H1 (cell line): ENCODE data around the gene ADGRA3. TPM values are rescaled to one million over a fixed set of nuclear protein-coding genes. Genes with fewer than 3 reads are reported as not detected.

Experiments used
- CTCF ChIA-PET: fragments of 300-600 bp; sonication (Branson Sonifier 250); formaldehyde crosslinking; loops from one replicate; lab custom pipeline; 2021; ENCODE audit not compliant: partially characterized antibody; lab: Charles Lee
- POLR2A ChIA-PET: fragments of 300-600 bp; sonication (Branson Sonifier 250); formaldehyde crosslinking; loops from one replicate; lab custom pipeline; 2021; ENCODE audit warnings: inconsistent platforms; ENCODE audit not compliant: partially characterized antibody; lab: Charles Lee
- DNase-seq, 2 experiments: peaks; one replicate each; pipeline versions ENCODE4 v3.0.0 to v3.0.0-alpha.2; 2010 to 2022; ENCODE audit warnings: low spot score in 2 of 2, low read depth in 1 of 2, mixed read lengths in 1 of 2
- FAIRE-seq: peaks from 2 replicates; lab custom pipeline; 2011; peaks lifted over from hg19 to GRCh38; lab: Jason Lieb, UNC
- H2AFZ ChIP-seq: 2 replicates; pipeline ENCODE4 v1.8.1; 2012; ENCODE audit warnings: low read length, inconsistent platforms
- H2AK5ac ChIP-seq: 2 replicates; pipeline ENCODE4 v1.6.1; 2013; ENCODE audit warnings: low read depth, low read length
- H2BK120ac ChIP-seq: replicated peaks from 2 replicates; pipeline ENCODE3; 2013; ENCODE audit warnings: low read depth, low read length, inconsistent platforms
- H2BK12ac ChIP-seq: 2 replicates; pipeline ENCODE4 v1.6.1; 2013; ENCODE audit warnings: low read depth, low read length
- H2BK15ac ChIP-seq: 2 replicates; pipeline ENCODE4 v1.6.1; 2013; ENCODE audit warnings: low read length
- H2BK20ac ChIP-seq: 2 replicates; pipeline ENCODE4 v1.6.1; 2013; ENCODE audit warnings: low read length
- H2BK5ac ChIP-seq: 2 replicates; pipeline ENCODE4 v1.6.1; 2013; ENCODE audit warnings: low read depth, low read length
- H3K14ac ChIP-seq: 2 replicates; pipeline ENCODE4 v1.6.1; 2013; ENCODE audit warnings: inconsistent platforms; ENCODE audit not compliant: insufficient read length
- H3K18ac ChIP-seq: 2 replicates; pipeline ENCODE4 v1.6.1; 2013; ENCODE audit warnings: low read length; ENCODE audit errors: extremely low read depth
- H3K23ac ChIP-seq: 2 replicates; pipeline ENCODE4 v1.6.1; 2013; ENCODE audit warnings: inconsistent platforms; ENCODE audit not compliant: insufficient read length
- H3K23me2 ChIP-seq: 2 replicates; pipeline ENCODE4 v1.6.1; 2013; ENCODE audit warnings: low read depth, low read length
- H3K27ac ChIP-seq: 2 replicates; pipeline ENCODE4 v1.6.1; 2011; ENCODE audit warnings: low read depth, low read length, inconsistent platforms
- H3K27me3 ChIP-seq, 4 experiments: replicated peaks in 1 of 4; 1 replicate in 1 of 4; 2 replicates in 3 of 4; pipeline versions ENCODE4 v1.6.1 to v1.8.1; 2011 to 2013; ENCODE audit warnings: low read length in 3 of 4, mild to moderate bottlenecking in 3 of 4, inconsistent platforms in 2 of 4, mixed read lengths in 2 of 4, moderate library complexity in 1 of 4; ENCODE audit not compliant: control insufficient read depth in 3 of 4, insufficient read depth in 3 of 4; ENCODE audit errors: extremely low read depth in 1 of 4
- H3K36me3 ChIP-seq, 4 experiments: 2 replicates each; pipeline versions ENCODE4 v1.6.1 to v1.8.1; 2011 to 2013; ENCODE audit warnings: mild to moderate bottlenecking in 4 of 4, low read length in 3 of 4, moderate library complexity in 2 of 4, control low read depth in 1 of 4, inconsistent platforms in 1 of 4; ENCODE audit not compliant: insufficient read depth in 4 of 4, control insufficient read depth in 2 of 4
- H3K4ac ChIP-seq: replicated peaks from 2 replicates; pipeline ENCODE3; 2013; ENCODE audit warnings: low read length, low read depth, mixed read lengths, inconsistent platforms; ENCODE audit not compliant: insufficient read length
- H3K4me1 ChIP-seq, 4 experiments: replicated peaks in 1 of 4; 1 replicate in 1 of 4; 2 replicates in 3 of 4; pipeline versions ENCODE4 v1.6.1 to v1.8.1; 2011 to 2013; ENCODE audit warnings: low read length in 3 of 4, inconsistent platforms in 2 of 4, mixed read lengths in 1 of 4; ENCODE audit not compliant: insufficient read depth in 4 of 4, control insufficient read depth in 3 of 4
- H3K4me2 ChIP-seq, 2 experiments: 2 replicates each; pipeline versions ENCODE4 v1.6.1 to v1.8.1; 2011 to 2013; ENCODE audit warnings: low read depth in 2 of 2, low read length in 2 of 2, control low read depth in 1 of 2, inconsistent platforms in 1 of 2, mild to moderate bottlenecking in 1 of 2; ENCODE audit not compliant: insufficient read depth in 1 of 2
- H3K4me3 ChIP-seq, 4 experiments: fragments of 200-600, 300-600 bp in 1 of 4; sonication (generic), shearing (Covaris generic), sonication (Bioruptor Twin) in 1 of 4; 2 replicates each; pipeline versions ENCODE4 v1.5.1 to v1.8.1; 2011 to 2016; ENCODE audit warnings: low read length in 4 of 4, low read depth in 3 of 4, control low read depth in 2 of 4, inconsistent platforms in 2 of 4, mild to moderate bottlenecking in 2 of 4, mixed read lengths in 1 of 4, moderate library complexity in 1 of 4; ENCODE audit not compliant: insufficient read depth in 2 of 4; ENCODE audit errors: extremely low read depth in 1 of 4
- H3K56ac ChIP-seq: replicated peaks from 2 replicates; pipeline ENCODE3; 2013; ENCODE audit warnings: low read depth, mild to moderate bottlenecking, mixed read lengths, low read length, inconsistent platforms; ENCODE audit not compliant: insufficient read length
- H3K79me1 ChIP-seq: 2 replicates; pipeline ENCODE4 v1.6.1; 2013; ENCODE audit warnings: low read depth, low read length, control low read depth
- H3K79me2 ChIP-seq, 2 experiments: 2 replicates each; pipeline versions ENCODE4 v1.6.1 to v1.8.1; 2012 to 2013; ENCODE audit warnings: low read length in 2 of 2, mild to moderate bottlenecking in 2 of 2, inconsistent platforms in 1 of 2; ENCODE audit not compliant: insufficient read depth in 2 of 2, control insufficient read depth in 1 of 2
- H3K9ac ChIP-seq, 4 experiments: replicated peaks in 1 of 4; 1 replicate in 1 of 4; 2 replicates in 3 of 4; pipeline versions ENCODE4 v1.6.1 to v1.8.1; 2011 to 2013; ENCODE audit warnings: low read depth in 3 of 4, low read length in 3 of 4, control low read depth in 2 of 4, mild to moderate bottlenecking in 2 of 4, moderate library complexity in 2 of 4, inconsistent platforms in 1 of 4; ENCODE audit errors: extremely low read depth in 1 of 4
- H3K9me3 ChIP-seq, 2 experiments: 2 replicates each; pipeline versions ENCODE4 v1.6.1 to v1.8.1; 2012 to 2013; ENCODE audit warnings: mild to moderate bottlenecking in 2 of 2, moderate library complexity in 2 of 2, control low read depth in 1 of 2, inconsistent platforms in 1 of 2, low read depth in 1 of 2, low read length in 1 of 2, mixed read lengths in 1 of 2; ENCODE audit not compliant: insufficient read depth in 2 of 2
- H4K20me1 ChIP-seq, 2 experiments: replicated peaks in 1 of 2; 2 replicates each; pipeline versions ENCODE3 to v1.8.1; 2011 to 2013; ENCODE audit warnings: inconsistent platforms in 2 of 2, low read length in 2 of 2, mild to moderate bottlenecking in 1 of 2; ENCODE audit not compliant: insufficient read depth in 2 of 2, control insufficient read depth in 1 of 2
- H4K5ac ChIP-seq: 2 replicates; pipeline ENCODE4 v1.6.1; 2013; ENCODE audit warnings: low read length, low read depth, mixed read lengths, inconsistent platforms; ENCODE audit not compliant: insufficient read length
- H4K8ac ChIP-seq: 2 replicates; pipeline ENCODE4 v1.8.0; 2013; ENCODE audit warnings: mild to moderate bottlenecking, moderate library complexity, low read length, inconsistent platforms; ENCODE audit not compliant: insufficient read depth; ENCODE audit errors: extremely low read depth
- H4K91ac ChIP-seq: replicated peaks from 2 replicates; pipeline ENCODE3; 2013; ENCODE audit warnings: low read length, mixed read lengths, inconsistent platforms; ENCODE audit not compliant: insufficient read length
- CTBP2 ChIP-seq: IDR thresholded peaks from 2 replicates; pipeline ENCODE4 v1.7.0; 2011; ENCODE audit warnings: borderline replicate concordance, mild to moderate bottlenecking, moderate library complexity, mixed read lengths, low read length; ENCODE audit not compliant: insufficient read depth, insufficient read length
- KDM4A ChIP-seq: IDR thresholded peaks from one replicate; pipeline ENCODE4 v1.7.1; 2012; ENCODE audit warnings: low read depth, mild to moderate bottlenecking, moderate library complexity, low read length, inconsistent platforms; ENCODE audit not compliant: severe bottlenecking
- MAFK ChIP-seq: IDR thresholded peaks from 2 replicates; pipeline ENCODE4 v1.6.1; 2012; ENCODE audit warnings: low read depth, mild to moderate bottlenecking, improper control_type of control experiment, low read length
- NRF1 ChIP-seq: IDR thresholded peaks from 2 replicates; pipeline ENCODE4 v1.6.1; 2011; ENCODE audit warnings: mild to moderate bottlenecking, low read depth, low read length, improper control_type of control experiment
- POLR2A ChIP-seq, 2 experiments: IDR thresholded peaks; 1 replicate in 1 of 2; 2 replicates in 1 of 2; pipeline ENCODE4 v1.6.1; 2011; ENCODE audit warnings: low read depth in 2 of 2, low read length in 2 of 2, mild to moderate bottlenecking in 2 of 2; ENCODE audit errors: control extremely low read depth in 1 of 2
- RBBP5 ChIP-seq: IDR thresholded peaks from 2 replicates; pipeline ENCODE4 v1.7.1; 2012; ENCODE audit warnings: low read depth, mild to moderate bottlenecking, inconsistent platforms, low read length, moderate library complexity, borderline replicate concordance
- SAP30 ChIP-seq: fragments of 300-600 bp; sonication (generic); IDR thresholded peaks from 2 replicates; pipeline ENCODE4 v1.7.1; 2012; ENCODE audit warnings: low read length, moderate library complexity, mild to moderate bottlenecking, inconsistent platforms; ENCODE audit not compliant: insufficient read depth, insufficient replicate concordance
- SP4 ChIP-seq: IDR thresholded peaks from 2 replicates; pipeline ENCODE4 v1.6.1; 2012; ENCODE audit warnings: low read length, inconsistent platforms
- TBP ChIP-seq: IDR thresholded peaks from 2 replicates; pipeline ENCODE4 v1.6.1; 2011; ENCODE audit warnings: low read depth, low read length, improper control_type of control experiment
- TEAD4 ChIP-seq: IDR thresholded peaks from 2 replicates; pipeline ENCODE4 v1.6.1; 2012; ENCODE audit warnings: low read depth, low read length, inconsistent platforms, mixed read lengths
- ZNF274 ChIP-seq: IDR thresholded peaks from 2 replicates; pipeline ENCODE4 v1.7.0; 2012; ENCODE audit warnings: low read length, borderline replicate concordance; ENCODE audit errors: extremely low read depth
- polyA plus RNA-seq, 7 experiments: library from polyadenylated mRNA; depleted of rRNA in 3 of 7; stranded (reverse) in 5 of 7; unstranded in 2 of 7; fragments of >200 nt in 5 of 7; fragments of 200-250 nt in 2 of 7; gene quantifications; 1 replicate in 5 of 7; 2 replicates in 1 of 7; 4 replicates in 1 of 7; pipeline versions ENCODE4 v1.2.1 to v1.2.3, GENCODE V29; 2011 to 2013; ENCODE audit warnings: missing spikeins in 2 of 7, mixed read lengths in 2 of 7
- total RNA-seq: library from RNA; stranded (reverse); fragmentation: NEBNext Ultra II Directional; extraction: Animal tissue kit (Norgen Biotek cat#: 25700); gene quantifications from 2 replicates; pipeline ENCODE4 v1.2.1, GENCODE V29; 2021
- TF ChIP-seq, protein P1 (sequence below), 3 experiments: IDR thresholded peaks; 1 replicate in 2 of 3; 2 replicates in 1 of 3; pipeline versions ENCODE4 v1.5.1 to v1.6.1; 2011; ENCODE audit warnings: low read length in 3 of 3, mild to moderate bottlenecking in 3 of 3, inconsistent platforms in 2 of 3, low read depth in 1 of 3, moderate library complexity in 1 of 3; ENCODE audit not compliant: insufficient read depth in 1 of 3; ENCODE audit errors: control extremely low read depth in 1 of 3
- TF ChIP-seq, protein P2 (sequence below): IDR thresholded peaks from 2 replicates; pipeline ENCODE4 v1.6.1; 2012; ENCODE audit warnings: inconsistent platforms

ADGRA3 gene
- total and polyA plus RNA-seq, 2 of the 8 experiments (the other 6 are each of a cell fraction or from before 2014, with no cell fraction given) = 31.5 to 63.0 TPM

DNA sequence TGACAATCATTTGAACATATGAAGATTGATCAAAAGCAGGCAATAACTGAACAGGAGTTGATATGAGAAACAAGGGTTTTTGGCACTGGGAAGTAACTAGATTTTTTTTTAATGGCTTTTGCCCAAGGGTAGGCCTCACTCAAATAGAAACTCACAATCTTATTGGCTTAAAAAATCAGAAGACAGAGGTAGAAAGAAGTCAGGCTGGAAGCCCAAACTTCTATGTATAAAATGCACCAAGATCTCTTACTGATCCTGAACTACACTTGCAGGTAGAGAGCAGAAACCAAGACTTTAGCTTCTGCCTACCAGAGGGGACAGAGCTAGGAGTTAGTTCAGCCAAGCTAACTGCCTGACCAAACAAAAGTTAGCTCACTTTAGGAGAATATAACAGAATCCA lies 74.9 kb downstream of the ADGRA3 start:
- Histone ChIP-seq H4K20me1 (peaks cover 0 to 1% of the 10 kb centered on the region in 2 experiments), H3K14ac (no peak overlapping the region), H3K36me3 (peaks cover 2 to 57% (median 21%) of the 10 kb centered on the region in 4 experiments; a peak in 7 of 8 replicates), H3K4me3 (no peak overlapping the region), H3K79me2 (no peaks in the 10 kb centered on the region), H2AK5ac (no peak overlapping the region), H3K79me1 (no peaks in the 10 kb centered on the region), H2BK20ac (no peak overlapping the region), H2BK15ac (no peak overlapping the region), H3K18ac (no peak overlapping the region), H3K23me2 (no peaks in the 10 kb centered on the region), H3K23ac (no peak overlapping the region), H4K5ac (no peak overlapping the region), H3K27me3 (no peaks in the 10 kb centered on the region), H2AFZ (no peak overlapping the region), H3K4ac (no peak overlapping the region), H2BK120ac (no peak overlapping the region), H2BK5ac (no peak overlapping the region), H3K27ac (no peak overlapping the region), H3K4me1 (peaks cover 0 to 2% (median 0%) of the 10 kb centered on the region in 4 experiments; a peak in 1 of 7 replicates), H3K4me2 (no peak overlapping the region), H3K56ac (no peak overlapping the region), H2BK12ac (no peak overlapping the region), H3K9ac (no peak overlapping the region), H4K91ac (no peak overlapping the region), H4K8ac (no peak overlapping the region), H3K9me3 (no peaks in the 10 kb centered on the region)
- no peak for FAIRE-seq
- CTCF ChIA-PET = interaction anchor here (0.7 to 1.7 kb wide), 4 partner anchors 13 to 651 kb away, joined by 3 to 9 read pairs (median 4); no protein-coding TSS in a partner anchor
- POLR2A ChIA-PET = no interaction called here
- no peak for DNase-seq
- no peak for TF ChIP-seq SAP30
- TF ChIP-seq, protein P1, sequence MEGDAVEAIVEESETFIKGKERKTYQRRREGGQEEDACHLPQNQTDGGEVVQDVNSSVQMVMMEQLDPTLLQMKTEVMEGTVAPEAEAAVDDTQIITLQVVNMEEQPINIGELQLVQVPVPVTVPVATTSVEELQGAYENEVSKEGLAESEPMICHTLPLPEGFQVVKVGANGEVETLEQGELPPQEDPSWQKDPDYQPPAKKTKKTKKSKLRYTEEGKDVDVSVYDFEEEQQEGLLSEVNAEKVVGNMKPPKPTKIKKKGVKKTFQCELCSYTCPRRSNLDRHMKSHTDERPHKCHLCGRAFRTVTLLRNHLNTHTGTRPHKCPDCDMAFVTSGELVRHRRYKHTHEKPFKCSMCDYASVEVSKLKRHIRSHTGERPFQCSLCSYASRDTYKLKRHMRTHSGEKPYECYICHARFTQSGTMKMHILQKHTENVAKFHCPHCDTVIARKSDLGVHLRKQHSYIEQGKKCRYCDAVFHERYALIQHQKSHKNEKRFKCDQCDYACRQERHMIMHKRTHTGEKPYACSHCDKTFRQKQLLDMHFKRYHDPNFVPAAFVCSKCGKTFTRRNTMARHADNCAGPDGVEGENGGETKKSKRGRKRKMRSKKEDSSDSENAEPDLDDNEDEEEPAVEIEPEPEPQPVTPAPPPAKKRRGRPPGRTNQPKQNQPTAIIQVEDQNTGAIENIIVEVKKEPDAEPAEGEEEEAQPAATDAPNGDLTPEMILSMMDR (IDR thresholded peaks at IDR 0.05; ENCODE audit: control extremely low read depth in 1 of 3, insufficient read depth in 1 of 3, low read depth in 1 of 3, low read length in 3 of 3) = no peak
- no peak for TF ChIP-seq MAFK
- TF ChIP-seq POLR2A (IDR thresholded peaks at IDR 0.05; ENCODE audit: control extremely low read depth in 1 of 2, low read depth in 2 of 2, low read length in 2 of 2) = no peak
- no peak for TF ChIP-seq TBP
- TF ChIP-seq, protein P2, sequence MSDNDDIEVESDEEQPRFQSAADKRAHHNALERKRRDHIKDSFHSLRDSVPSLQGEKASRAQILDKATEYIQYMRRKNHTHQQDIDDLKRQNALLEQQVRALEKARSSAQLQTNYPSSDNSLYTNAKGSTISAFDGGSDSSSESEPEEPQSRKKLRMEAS = no peak
- TF ChIP-seq CTBP2 = no peak
- TF ChIP-seq NRF1 = no peak
- no peak for TF ChIP-seq KDM4A
- no peak for TF ChIP-seq TEAD4
- no peak for TF ChIP-seq RBBP5
- TF ChIP-seq SP4 = no peak
- no peak for TF ChIP-seq ZNF274
